Dendritic cell treated with granulocyte-macrophage colony-stimulating factor and Interleukin-4, amounts not matched to agents 40 ng/mL and 50 ng/mL, for 4 days (primary cell): ENCODE data around the gene SLC8A2.
"Not testable (repeated sequence)": the region's sequence is repeated elsewhere in the genome, so short reads cannot be mapped to it uniquely, and the experiment has no call there.

ENCODE experiments used
- H3K27ac Mint-ChIP-seq: one replicate; pipeline ENCODE4 v1.8.0; 2022; ENCODE audit warnings: mild to moderate bottlenecking, mixed read lengths
- H3K27me3 Mint-ChIP-seq: one replicate; pipeline ENCODE4 v1.8.0; 2022; ENCODE audit warnings: mild to moderate bottlenecking, mixed read lengths
- H3K36me3 Mint-ChIP-seq: one replicate; pipeline ENCODE4 v1.8.0; 2022; ENCODE audit warnings: low read depth, mixed read lengths
- H3K4me1 Mint-ChIP-seq: one replicate; pipeline ENCODE4 v1.8.0; 2022; ENCODE audit warnings: low read depth, mixed read lengths
- H3K4me3 Mint-ChIP-seq: one replicate; pipeline ENCODE4 v1.8.0; 2022; ENCODE audit warnings: mild to moderate bottlenecking, moderate library complexity, mixed read lengths
- H3K9me3 Mint-ChIP-seq: one replicate; pipeline ENCODE4 v1.8.0; 2022; ENCODE audit warnings: mixed read lengths
- intact Hi-C: fragments of 100-400 bp; cut with micrococcal nuclease; formaldehyde crosslinking; loops from one replicate; pipeline ENCODE4 v1.15.0; 2022

Gene SLC8A2

DNA sequence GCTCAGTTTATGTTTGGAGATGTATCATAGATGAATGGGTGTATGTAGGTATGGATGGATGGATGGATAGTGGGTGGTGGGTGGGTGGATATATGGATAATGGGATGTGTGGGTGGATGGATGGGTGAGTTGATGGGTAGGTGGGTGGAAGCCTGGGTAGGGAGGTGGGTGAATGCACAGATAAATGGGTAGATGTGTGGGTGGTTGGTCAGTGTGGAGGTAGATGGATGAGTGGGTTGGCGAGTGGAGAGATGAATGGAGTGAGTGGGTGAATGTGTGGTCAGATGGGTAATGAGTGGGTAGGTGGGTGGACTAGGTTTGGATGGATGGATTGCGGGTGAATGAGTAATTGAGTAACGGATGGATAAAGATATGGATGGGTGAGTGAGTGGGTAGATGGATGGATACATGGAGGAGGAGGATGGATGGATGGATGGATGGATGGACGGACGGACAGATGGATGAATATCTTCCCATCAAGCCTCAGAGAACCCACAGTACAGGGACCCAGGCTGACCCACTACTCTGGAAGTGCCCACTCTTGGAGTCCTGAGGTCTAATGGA, 65.8 kb downstream of the SLC8A2 start:
- intact Hi-C loops: no loop called here
- Mint-ChIP-seq H3K9me3 (no peaks in the 10 kb centered on the region), H3K36me3 (no peaks in the 10 kb centered on the region), H3K4me3 (no peak overlapping the region), H3K27me3 (peaks cover 74% of the 10 kb centered on the region), H3K4me1 (no peaks in the 10 kb centered on the region), H3K27ac (no peak overlapping the region)

DNA sequence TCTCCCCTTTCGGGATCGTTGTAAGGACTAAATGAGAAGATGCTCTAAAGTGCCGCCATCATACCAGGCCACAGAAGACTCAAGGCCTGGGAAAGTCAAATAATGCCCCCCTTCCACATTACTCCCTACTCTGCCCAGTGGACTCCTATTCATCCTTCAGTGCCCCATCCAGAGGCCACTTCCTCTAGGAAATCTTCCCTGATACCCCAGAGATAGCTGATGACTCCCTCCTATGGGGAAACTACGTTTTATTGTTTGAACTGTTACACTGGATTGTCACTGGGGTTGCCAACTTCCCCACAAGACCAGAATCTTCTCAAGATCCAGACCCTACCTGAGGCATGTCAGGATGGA, 66.5 kb downstream of the SLC8A2 start:
- H3K4me1 Mint-ChIP-seq: no peaks in the 10 kb centered on the region
- H3K36me3 Mint-ChIP-seq: no peaks in the 10 kb centered on the region
- peaks cover 76% of the 10 kb centered on the region for H3K27me3 Mint-ChIP-seq
- H3K4me3 Mint-ChIP-seq: no peak overlapping the region
- no peaks in the 10 kb centered on the region for H3K9me3 Mint-ChIP-seq
- H3K27ac Mint-ChIP-seq: no peak overlapping the region
- intact Hi-C loops: no loop called here

DNA sequence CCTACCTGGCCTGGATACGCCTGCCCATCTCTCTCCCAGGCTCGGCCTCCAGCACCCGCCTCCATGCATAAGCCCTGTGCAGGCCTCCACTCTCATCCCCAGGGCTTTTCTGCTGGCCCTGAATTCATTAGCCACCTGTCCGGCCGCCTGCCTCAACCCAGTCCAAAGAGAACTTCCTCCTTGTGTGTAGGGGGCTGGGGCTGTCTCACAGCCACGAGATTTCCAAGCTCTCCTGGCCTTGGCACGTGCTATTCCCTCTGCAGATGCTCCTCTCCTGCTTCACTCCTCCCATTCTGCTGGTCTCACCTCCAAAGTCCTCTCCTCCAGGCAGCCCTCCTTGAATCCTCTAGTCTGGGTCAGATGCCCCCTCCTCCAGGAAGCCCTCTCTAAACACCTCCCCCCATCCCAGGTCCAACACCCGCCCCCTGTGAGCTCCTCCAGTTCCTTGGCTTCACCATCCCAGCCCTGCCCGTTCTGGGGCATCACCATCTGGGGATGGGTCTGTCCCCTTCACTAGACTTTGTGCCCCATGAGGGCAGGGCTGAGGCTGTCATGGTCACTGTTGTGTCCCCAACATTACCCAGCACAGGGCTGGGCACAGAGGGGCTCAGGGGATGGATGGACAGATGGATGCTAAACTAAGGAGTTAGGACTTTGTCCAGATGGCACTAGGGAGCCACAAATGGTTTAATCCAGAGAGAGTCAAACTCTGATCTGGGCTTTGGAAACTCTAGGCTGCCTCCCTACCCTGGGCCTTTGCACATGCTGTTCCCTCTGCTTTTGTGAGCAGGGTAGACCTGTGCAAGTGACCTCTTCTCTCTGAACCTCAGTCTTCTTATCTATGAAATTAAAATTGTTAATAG, 67.1 kb downstream of the SLC8A2 start:
- intact Hi-C loops: no loop called here
- Mint-ChIP-seq H3K4me3 (no peak overlapping the region), H3K36me3 (no peaks in the 10 kb centered on the region), H3K27me3 (peaks cover 74% of the 10 kb centered on the region), H3K9me3 (no peaks in the 10 kb centered on the region), H3K27ac (no peak overlapping the region), H3K4me1 (no peaks in the 10 kb centered on the region)

DNA sequence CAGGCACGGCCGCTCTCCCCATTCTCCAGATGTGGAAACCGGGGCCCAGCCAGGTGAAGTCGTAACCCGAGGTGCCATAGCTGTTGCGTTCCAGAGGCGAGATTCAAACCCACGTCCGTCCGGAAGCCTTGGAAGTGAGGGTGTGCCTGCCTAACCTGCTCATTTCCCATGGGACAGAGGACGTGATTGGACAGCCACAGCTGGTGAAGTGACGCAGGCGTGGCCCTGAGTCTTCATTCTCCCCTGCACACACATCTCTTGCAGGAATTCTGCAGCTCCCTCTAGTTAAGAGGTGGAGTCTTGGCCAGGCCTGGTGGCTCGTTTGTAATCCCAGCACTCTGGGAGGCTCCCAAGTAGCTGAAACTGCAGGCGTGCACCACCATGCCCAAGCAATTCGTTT, 69.2 kb downstream of the SLC8A2 start:
- no peaks in the 10 kb centered on the region for H3K9me3 Mint-ChIP-seq
- peaks cover 73% of the 10 kb centered on the region for H3K27me3 Mint-ChIP-seq
- H3K4me1 Mint-ChIP-seq: no peaks in the 10 kb centered on the region
- intact Hi-C loops: no loop called here
- H3K4me3 Mint-ChIP-seq: no peak overlapping the region
- no peak overlapping the region for H3K27ac Mint-ChIP-seq
- no peaks in the 10 kb centered on the region for H3K36me3 Mint-ChIP-seq

DNA sequence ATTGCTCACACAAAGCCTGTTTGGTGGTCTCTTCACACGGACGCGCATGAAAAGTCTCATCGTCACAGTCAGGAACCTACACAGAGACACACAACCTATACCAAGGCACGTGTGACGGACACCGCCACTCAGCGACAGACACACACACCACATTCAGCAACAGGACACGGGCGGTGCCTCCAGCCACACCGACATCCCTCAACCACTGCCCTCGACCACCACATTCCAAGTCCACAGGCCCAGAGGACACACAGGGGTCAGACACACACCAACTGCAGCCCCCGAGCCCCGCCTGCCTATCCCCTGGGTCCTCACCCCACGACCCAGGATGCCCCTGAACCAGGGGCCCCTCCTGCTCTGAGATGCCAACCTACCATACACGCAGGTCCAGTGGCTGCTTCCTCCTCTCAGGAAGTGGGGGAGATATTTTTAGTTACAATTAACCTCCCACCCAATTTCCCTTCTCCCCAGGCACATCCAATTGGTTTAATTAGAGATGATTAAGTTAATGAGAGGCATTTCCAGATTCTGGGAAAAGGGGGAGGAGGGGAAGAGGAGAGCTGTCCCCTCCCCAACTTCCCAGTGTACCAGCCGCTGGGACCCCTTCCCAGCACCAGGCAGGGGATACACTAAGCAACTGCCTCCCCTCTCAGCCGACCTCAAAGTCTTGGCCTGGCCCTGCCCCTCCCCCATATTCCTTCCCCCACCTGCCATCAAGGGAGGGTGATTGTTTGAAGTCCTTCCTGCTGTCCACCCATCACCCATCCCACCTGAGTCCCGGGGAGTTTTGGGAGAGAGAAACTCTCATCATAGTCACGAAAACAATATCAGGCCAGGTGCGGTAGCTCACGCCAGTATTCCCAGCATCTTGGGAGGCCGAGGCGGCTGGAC, 72.7 kb downstream of the SLC8A2 start:
- Mint-ChIP-seq H3K9me3 (no peaks in the 10 kb centered on the region), H3K36me3 (no peaks in the 10 kb centered on the region), H3K4me3 (no peak overlapping the region), H3K4me1 (no peaks in the 10 kb centered on the region), H3K27me3 (peaks cover 59% of the 10 kb centered on the region), H3K27ac (no peak overlapping the region)
- intact Hi-C loops: no loop called here

DNA sequence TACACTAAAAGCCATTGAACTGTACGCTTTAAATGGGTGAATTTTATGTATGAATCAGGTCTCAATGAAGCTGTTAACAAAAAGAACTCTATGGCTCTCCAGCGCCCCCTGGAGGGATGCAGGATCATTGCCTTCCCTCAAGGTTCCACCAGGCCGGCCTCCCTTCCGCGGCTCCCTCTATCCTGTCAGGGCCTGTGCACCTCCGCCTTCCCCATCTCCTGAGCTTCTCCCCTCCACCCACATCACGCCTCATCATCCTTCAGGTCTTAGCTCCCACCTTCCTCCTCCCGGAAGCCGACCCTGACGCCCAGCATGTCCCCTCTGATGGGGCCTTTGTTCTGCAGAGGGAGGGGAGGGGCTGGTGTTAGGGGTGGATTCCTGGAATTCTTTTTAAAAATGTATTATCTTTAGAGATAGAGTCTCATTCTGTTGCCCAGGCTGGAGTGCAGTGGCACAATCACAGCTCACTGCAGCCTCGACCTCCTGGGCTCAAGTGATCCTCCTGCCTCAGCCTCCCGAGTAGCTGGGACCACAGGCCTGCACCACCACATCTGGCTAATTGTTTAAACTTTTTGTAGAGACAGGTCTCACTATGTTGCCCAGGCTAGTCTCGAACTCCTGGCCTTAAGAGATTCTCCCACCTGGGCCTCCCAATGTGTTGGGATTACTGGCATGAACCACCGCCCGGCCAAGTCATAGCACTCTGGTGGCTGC, 80.0 kb downstream of the SLC8A2 start:
- Mint-ChIP-seq H3K9me3 (no peaks in the 10 kb centered on the region), H3K4me1 (peaks cover 36% of the 10 kb centered on the region), H3K36me3 (no peaks in the 10 kb centered on the region), H3K27me3 (peaks cover 34% of the 10 kb centered on the region), H3K27ac (no peak overlapping the region), H3K4me3 (no peak overlapping the region)
- intact Hi-C loops: loop anchor here (1.0 to 2.0 kb wide), 2 partner anchors 95 to 107 kb away; no protein-coding TSS in a partner anchor

DNA sequence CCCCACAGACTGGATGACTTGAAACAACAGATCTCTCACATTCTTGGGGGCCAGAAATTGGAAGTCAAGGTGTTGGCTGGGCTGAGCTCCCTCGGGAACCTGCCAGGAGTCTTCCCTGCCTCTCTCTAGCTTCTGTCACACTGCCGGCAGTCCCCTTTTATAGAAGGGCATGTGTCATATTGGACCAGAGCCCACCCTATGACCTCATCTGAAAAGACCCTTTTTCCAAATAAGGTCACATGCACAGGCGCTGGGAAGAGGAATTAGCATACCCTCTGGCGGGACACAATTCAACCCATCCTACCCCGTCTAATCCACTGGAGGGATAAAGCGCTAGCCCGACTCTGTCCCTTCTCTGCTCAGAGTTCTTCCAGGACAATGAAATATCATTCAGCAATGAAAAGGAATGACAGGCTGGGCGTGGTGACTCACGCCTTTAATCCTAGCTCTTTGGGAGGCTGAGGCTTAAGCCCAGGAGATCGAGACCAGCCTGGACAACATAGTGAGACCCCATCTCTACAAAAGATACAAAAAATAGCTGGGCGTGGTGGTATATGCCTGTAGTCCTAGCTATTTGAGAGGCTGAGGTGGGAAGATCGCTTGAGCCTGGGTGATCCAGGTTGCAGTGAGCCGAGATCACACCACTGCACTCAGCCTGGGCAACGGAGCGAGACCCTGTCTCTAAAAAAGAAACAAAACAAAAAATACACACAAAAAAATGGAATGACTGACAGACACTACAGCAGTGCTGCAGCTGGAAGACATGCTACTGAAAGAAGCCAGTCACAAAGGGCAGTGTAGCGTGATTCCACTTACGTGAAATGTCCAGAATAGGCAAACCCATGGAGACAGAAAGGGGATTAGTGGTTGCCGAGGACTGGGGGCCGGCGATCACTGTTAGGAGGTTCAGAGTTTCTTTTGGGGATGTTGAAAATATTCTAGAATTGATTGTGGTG, 80.9 kb downstream of the SLC8A2 start:
- peaks cover 28% of the 10 kb centered on the region for H3K27me3 Mint-ChIP-seq

DNA sequence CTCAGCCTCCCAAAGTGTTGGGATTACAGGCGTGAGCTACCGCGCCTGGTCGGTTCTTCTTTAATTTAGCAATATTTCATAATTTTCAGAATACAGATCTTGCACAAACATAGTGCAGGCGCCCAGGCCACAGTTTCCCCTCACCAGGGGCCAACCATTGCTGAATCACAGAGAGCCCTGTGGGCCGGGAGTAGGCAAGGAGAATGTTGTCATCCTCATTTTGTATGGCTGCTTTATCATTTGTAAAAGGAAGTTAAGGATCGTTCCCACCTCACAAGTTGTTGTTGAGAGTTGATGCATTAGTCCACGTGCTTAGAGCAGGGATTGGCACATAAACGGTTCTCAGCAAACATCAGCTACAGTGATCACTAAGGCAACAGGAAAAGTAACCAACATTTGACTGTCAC, 82.5 kb downstream of the SLC8A2 start:
- Mint-ChIP-seq H3K36me3 (no peaks in the 10 kb centered on the region), H3K27ac (peak overlapping the region; percentile 88), H3K4me1 (peaks cover 53% of the 10 kb centered on the region), H3K27me3 (peaks cover 20% of the 10 kb centered on the region), H3K4me3 (no peak overlapping the region), H3K9me3 (no peaks in the 10 kb centered on the region)
- intact Hi-C loops: no loop called here

More for the DNA sequence above, 80.9 kb downstream of the SLC8A2 start:
- no peaks in the 10 kb centered on the region for H3K9me3 Mint-ChIP-seq
- no peaks in the 10 kb centered on the region for H3K36me3 Mint-ChIP-seq
- intact Hi-C loops: loop anchor here (1.0 to 2.0 kb wide), 2 partner anchors 95 to 106 kb away; no protein-coding TSS in a partner anchor
- peak overlapping the region; percentile 88 for H3K27ac Mint-ChIP-seq
- no peak overlapping the region for H3K4me3 Mint-ChIP-seq
- H3K4me1 Mint-ChIP-seq: peaks cover 45% of the 10 kb centered on the region

DNA sequence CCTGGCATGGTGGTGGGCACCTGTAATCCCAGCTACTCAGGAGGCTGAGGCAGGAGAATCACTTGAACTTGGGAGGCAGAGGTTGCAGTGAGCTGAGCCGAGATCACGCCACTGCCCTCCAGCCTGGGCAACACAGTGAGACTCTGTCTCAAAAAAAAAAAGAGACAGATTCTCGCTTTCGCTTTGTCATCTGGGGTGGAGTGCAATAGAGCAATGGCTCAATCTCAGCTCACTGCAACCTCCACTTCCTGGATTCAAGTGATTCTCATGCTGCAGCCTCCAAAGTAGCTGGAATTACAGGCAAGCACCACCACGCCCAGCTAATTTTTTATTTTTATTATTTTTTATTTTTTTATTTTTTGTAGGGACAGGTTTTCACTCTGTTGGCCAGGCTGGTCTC, 83.0 kb downstream of the SLC8A2 start:
- H3K9me3 Mint-ChIP-seq, intact Hi-C loops, H3K36me3 Mint-ChIP-seq: not testable (repeated sequence)
- H3K27me3 Mint-ChIP-seq: peaks cover 16% of the 10 kb centered on the region
- peak overlapping the region; percentile 88 for H3K27ac Mint-ChIP-seq
- H3K4me1 Mint-ChIP-seq: peaks cover 55% of the 10 kb centered on the region
- H3K4me3 Mint-ChIP-seq: peak overlapping the region; percentile 39

DNA sequence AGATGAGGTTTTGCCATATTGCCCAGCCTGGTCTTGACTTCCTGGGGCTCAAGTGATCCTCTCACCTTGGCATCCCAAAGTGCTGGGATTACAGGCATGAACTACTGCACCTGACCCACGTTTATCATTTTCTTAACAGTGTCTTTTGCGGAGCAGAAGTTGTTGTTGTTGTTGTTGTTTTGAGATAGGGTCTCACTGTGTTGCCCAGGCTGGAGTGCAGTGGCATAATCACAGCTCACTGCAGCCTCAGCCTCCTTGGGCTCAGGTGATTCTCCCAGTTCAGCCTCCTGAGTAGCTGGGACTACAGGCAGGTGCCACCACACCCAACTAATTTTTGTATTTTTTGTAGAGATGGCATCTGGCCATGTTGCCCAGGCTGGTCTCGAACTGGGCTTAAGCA, 84.1 kb downstream of the SLC8A2 start:
- Mint-ChIP-seq H3K27ac (peak overlapping the region; percentile 22), H3K4me1 (peaks cover 65% of the 10 kb centered on the region)
- H3K36me3 Mint-ChIP-seq, H3K9me3 Mint-ChIP-seq, H3K27me3 Mint-ChIP-seq, H3K4me3 Mint-ChIP-seq, intact Hi-C loops: not testable (repeated sequence)

DNA sequence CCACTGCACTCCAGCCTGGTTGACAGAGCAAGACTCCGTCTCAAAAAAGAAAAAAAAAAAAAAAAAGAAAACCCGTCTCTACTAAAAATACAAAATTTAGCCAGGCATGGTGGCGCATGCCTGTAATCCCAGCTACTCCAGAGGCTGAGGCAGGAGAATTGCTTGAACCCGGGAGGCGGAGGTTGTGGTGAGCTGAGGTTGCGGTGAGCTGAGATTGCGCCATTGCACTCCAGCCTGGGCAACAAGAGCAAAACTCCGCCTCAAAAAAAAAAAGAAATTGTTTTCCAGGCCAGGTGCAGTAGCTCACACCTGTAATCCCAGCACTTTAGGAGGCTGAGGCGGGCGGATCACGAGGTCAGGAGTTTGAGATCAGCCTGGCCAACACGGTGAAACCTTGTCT, 85.1 kb downstream of the SLC8A2 start:
- H3K27me3 Mint-ChIP-seq, H3K4me3 Mint-ChIP-seq, H3K9me3 Mint-ChIP-seq, intact Hi-C loops: not testable (repeated sequence)
- Mint-ChIP-seq H3K36me3 (peaks cover 11% of the 10 kb centered on the region), H3K27ac (peak overlapping the region; percentile 6), H3K4me1 (peaks cover 73% of the 10 kb centered on the region)

DNA sequence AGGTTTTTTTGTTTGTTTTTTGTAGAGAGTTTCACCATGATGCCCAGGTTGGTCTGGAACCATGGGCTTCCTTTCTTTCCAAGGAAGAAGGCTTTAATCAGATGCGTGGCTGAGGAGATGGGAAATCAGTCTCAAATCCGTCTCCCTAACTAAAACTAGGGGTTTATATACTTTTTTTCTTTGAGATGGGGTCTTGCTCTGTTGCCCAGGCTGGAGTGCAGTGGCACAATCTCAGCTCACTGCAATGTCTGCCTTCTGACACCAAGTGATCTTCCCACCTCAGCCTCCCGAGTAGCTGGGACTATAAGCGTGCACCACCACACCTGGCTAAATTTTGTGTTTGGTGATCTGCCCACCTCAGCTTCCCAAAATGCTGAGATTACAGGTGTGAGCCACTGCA, 87.2 kb downstream of the SLC8A2 start:
- H3K27me3 Mint-ChIP-seq, H3K4me3 Mint-ChIP-seq, H3K9me3 Mint-ChIP-seq: not testable (repeated sequence)
- H3K27ac Mint-ChIP-seq: peak overlapping the region; percentile 69
- H3K36me3 Mint-ChIP-seq: peaks cover 31% of the 10 kb centered on the region
- H3K4me1 Mint-ChIP-seq: peaks cover 68% of the 10 kb centered on the region
- intact Hi-C loops: loop anchor here (5.0 kb wide), 1 partner anchor 37 kb away; the partner anchor contains the start of gene DHX34

DNA sequence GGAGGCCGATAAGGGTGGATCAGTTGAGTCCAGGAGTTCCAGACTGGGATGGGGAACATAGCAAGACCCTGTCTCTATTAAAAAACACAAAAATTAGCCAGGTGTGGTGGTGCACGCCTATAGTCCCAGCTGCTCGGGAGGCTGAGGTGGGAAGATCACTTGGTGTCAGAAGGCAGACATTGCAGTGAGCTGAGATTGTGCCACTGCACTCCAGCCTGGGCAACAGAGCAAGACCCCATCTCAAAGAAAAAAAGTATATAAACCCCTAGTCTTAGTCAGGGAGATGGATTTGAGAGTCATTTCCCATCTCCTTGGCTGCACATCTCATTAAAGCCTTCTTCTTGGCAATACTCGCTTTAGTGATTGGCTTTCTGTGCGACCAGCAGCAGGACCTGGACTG, 87.8 kb downstream of the SLC8A2 start:
- intact Hi-C loops: loop anchor here (5.0 kb wide), 1 partner anchor 37 kb away; the partner anchor contains the start of gene DHX34
- peak overlapping the region; percentile 69 for H3K27ac Mint-ChIP-seq
- not testable (repeated sequence) for H3K27me3 Mint-ChIP-seq, H3K9me3 Mint-ChIP-seq, H3K4me3 Mint-ChIP-seq
- H3K4me1 Mint-ChIP-seq: peaks cover 63% of the 10 kb centered on the region
- peaks cover 38% of the 10 kb centered on the region for H3K36me3 Mint-ChIP-seq
